T-cell (primary cell): ENCODE measurements around the gene SAMD13. TPM values are rescaled to one million over a fixed set of nuclear protein-coding genes. Genes with fewer than 3 reads are reported as not detected.

Source experiments
- ATAC-seq, 4 experiments: fragments of 200-7000 bp in 3 of 4; fragments of 150-1000 bp in 1 of 4; cut with Tn5 transposase; replicated peaks in 1 of 4; 1 replicate in 3 of 4; 2 replicates in 1 of 4; pipeline ENCODE4 v1.10.0; 2021; ENCODE audit warnings: moderate library complexity in 3 of 4, mild to moderate bottlenecking in 2 of 4, moderate number of reproducible peaks in 1 of 4
- CTCF ChIA-PET, 2 donors: fragments of 300-600 bp; sonication (Branson Sonifier 250); formaldehyde crosslinking; loops; one replicate each; lab custom pipeline; 2022; ENCODE audit warnings: antibody characterized with exemption in 2 of 2; lab: Charles Lee
- POLR2A ChIA-PET, 2 donors: fragments of 300-600 bp; sonication (Branson Sonifier 250); formaldehyde crosslinking; loops; one replicate each; lab custom pipeline; 2022; ENCODE audit warnings: antibody characterized with exemption in 2 of 2; lab: Charles Lee
- DNase-seq, 35 experiments: peaks; one replicate each; pipeline versions ENCODE4 v3.0.0 to v3.0.0-alpha.2; 2013 to 2023
- H3K27ac ChIP-seq: one replicate; pipeline ENCODE4 v1.5.1; 2013; ENCODE audit warnings: low read length
- H3K27me3 ChIP-seq, 2 experiments: replicated peaks in 1 of 2; 1 replicate in 1 of 2; 2 replicates in 1 of 2; pipeline versions ENCODE4 v1.6.1 to v1.7.0; 2013; ENCODE audit warnings: low read length in 1 of 2, mixed read lengths in 1 of 2; ENCODE audit not compliant: control insufficient read depth in 2 of 2, insufficient read depth in 2 of 2; ENCODE audit errors: extremely low read depth in 1 of 2
- H3K36me3 ChIP-seq, 2 donors: 1 replicate in 1 of 2; 2 replicates in 1 of 2; pipeline versions ENCODE4 v1.6.1 to v1.7.0; 2013; ENCODE audit warnings: low read length in 1 of 2; ENCODE audit not compliant: control insufficient read depth in 2 of 2, insufficient read depth in 1 of 2; ENCODE audit errors: extremely low read depth in 1 of 2
- H3K4me1 ChIP-seq, 2 experiments: 1 replicate in 1 of 2; 2 replicates in 1 of 2; pipeline versions ENCODE4 v1.6.1 to v1.7.0; 2013; ENCODE audit warnings: low read length in 2 of 2, mixed read lengths in 1 of 2; ENCODE audit not compliant: insufficient read depth in 2 of 2, control insufficient read depth in 1 of 2; ENCODE audit errors: extremely low read depth in 1 of 2
- H3K4me3 ChIP-seq, 2 donors: 1 replicate in 1 of 2; 2 replicates in 1 of 2; pipeline versions ENCODE4 v1.5.1 to v1.7.0; 2013; ENCODE audit warnings: mild to moderate bottlenecking in 2 of 2, low read length in 1 of 2, moderate library complexity in 1 of 2; ENCODE audit not compliant: control insufficient read depth in 1 of 2; ENCODE audit errors: extremely low read depth in 1 of 2
- H3K9me3 ChIP-seq: 2 replicates; pipeline ENCODE4 v1.7.0; 2013
- H3K27ac Mint-ChIP-seq, 2 donors: one replicate each; pipeline ENCODE4 v1.8.0; 2020 to 2021; ENCODE audit warnings: mild to moderate bottlenecking in 2 of 2, mixed read lengths in 2 of 2
- H3K27me3 Mint-ChIP-seq, 2 donors: one replicate each; pipeline ENCODE4 v1.8.0; 2021 to 2022; ENCODE audit warnings: mixed read lengths in 2 of 2
- H3K36me3 Mint-ChIP-seq: one replicate; pipeline ENCODE4 v1.8.0; 2021; ENCODE audit warnings: mixed read lengths
- H3K4me1 Mint-ChIP-seq, 3 donors: one replicate each; pipeline ENCODE4 v1.8.0; 2020 to 2022; ENCODE audit warnings: mixed read lengths in 3 of 3, mild to moderate bottlenecking in 1 of 3
- H3K4me3 Mint-ChIP-seq, 3 donors: one replicate each; pipeline ENCODE4 v1.8.0; 2020 to 2022; ENCODE audit warnings: mild to moderate bottlenecking in 3 of 3, mixed read lengths in 3 of 3, moderate library complexity in 3 of 3
- H3K9me3 Mint-ChIP-seq, 3 donors: one replicate each; pipeline ENCODE4 v1.8.0; 2020 to 2022; ENCODE audit warnings: mixed read lengths in 3 of 3
- WGBS: methylation state at CpG from one replicate; pipeline ENCODE4 v1.1.5; 2013; ENCODE audit warnings: missing lambda C conversion rate; ENCODE audit not compliant: insufficient coverage; 5-methylcytosine and 5-hydroxymethylcytosine counted together
- total RNA-seq, 35 experiments: library from RNA in 6 of 35; stranded (reverse) in 6 of 35; fragments of 120-200 nt in 1 of 35; gene quantifications; one replicate each; pipeline versions ENCODE4 v1.2.1 to v1.2.4 and lab custom pipeline; 2013 to 2026

SAMD13 gene
- total RNA-seq, 5 donors from 2014 or later (not counting 1 experiment from before 2014, with no cell fraction given), result 0.30 TPM; not detected in 4

GRCh38 chr1:84366786-84367185, 65.3 kb downstream of the SAMD13 start:
- H3K27ac Mint-ChIP-seq, result no peak overlapping the region
- no peak for ATAC-seq
- H3K36me3 Mint-ChIP-seq, result no peaks in the 10 kb centered on the region
- Histone ChIP-seq H3K9me3 (no peaks in the 10 kb centered on the region), H3K27me3 (no peaks in the 10 kb centered on the region), H3K27ac (no peak overlapping the region), H3K36me3 (no peaks in the 10 kb centered on the region), H3K4me3 (no peak overlapping the region), H3K4me1 (no peaks in the 10 kb centered on the region)
- no peak for DNase-seq
- peaks cover 0 to 8% (median 0%) of the 10 kb centered on the region in 3 donors for H3K9me3 Mint-ChIP-seq
- peaks cover 7 to 10% (median 9%) of the 10 kb centered on the region in 3 donors for H3K4me1 Mint-ChIP-seq
- POLR2A ChIA-PET, result no interaction called here
- CTCF ChIA-PET, result interaction anchor here in 1 of 2 donors (0.7 kb wide), 1 partner anchor 410 kb away, joined by 9 read pairs; no protein-coding TSS in a partner anchor
- WGBS, result no CpG with 5 or more reads among the region's 2 CpGs
- no peaks in the 10 kb centered on the region for H3K27me3 Mint-ChIP-seq
- no peak overlapping the region for H3K4me3 Mint-ChIP-seq

GRCh38 chr1:84367219-84367618, 65.7 kb downstream of the SAMD13 start:
- WGBS, result no CpG with 5 or more reads among the region's 1 CpG
- Histone ChIP-seq H3K36me3 (no peaks in the 10 kb centered on the region), H3K4me1 (no peaks in the 10 kb centered on the region), H3K9me3 (no peaks in the 10 kb centered on the region), H3K27me3 (no peaks in the 10 kb centered on the region), H3K27ac (no peak overlapping the region), H3K4me3 (no peak overlapping the region)
- DNase-seq, result no peak
- Mint-ChIP-seq H3K9me3 (peaks cover 0 to 8% (median 0%) of the 10 kb centered on the region in 3 donors), H3K4me3 (no peak overlapping the region), H3K27me3 (no peaks in the 10 kb centered on the region), H3K36me3 (no peaks in the 10 kb centered on the region), H3K27ac (no peak overlapping the region), H3K4me1 (peaks cover 7 to 10% (median 9%) of the 10 kb centered on the region in 3 donors)
- no peak for ATAC-seq
- POLR2A ChIA-PET, result no interaction called here
- CTCF ChIA-PET, result interaction anchor here in 1 of 2 donors (0.7 kb wide), 1 partner anchor 409 kb away, joined by 9 read pairs; no protein-coding TSS in a partner anchor

- ATAC-seq (no peak), DNase-seq (no peak)
- 85% methylated on average over 5 of the region's 5 CpGs for WGBS
- H3K27me3 ChIP-seq, result no peaks in the 10 kb centered on the region
- POLR2A ChIA-PET, result no interaction called here
- H3K4me1 ChIP-seq, result no peaks in the 10 kb centered on the region
- H3K27ac Mint-ChIP-seq, result no peak overlapping the region
- peaks cover 0 to 8% (median 0%) of the 10 kb centered on the region in 3 donors for H3K9me3 Mint-ChIP-seq
- no peak overlapping the region for H3K4me3 Mint-ChIP-seq
- no peaks in the 10 kb centered on the region for H3K36me3 ChIP-seq
- no peaks in the 10 kb centered on the region for H3K36me3 Mint-ChIP-seq
- H3K4me3 ChIP-seq, result no peak overlapping the region
- H3K4me1 Mint-ChIP-seq, result peaks cover 0 to 5% (median under 1%) of the 10 kb centered on the region in 3 donors
- no peak overlapping the region for H3K27ac ChIP-seq
- no peaks in the 10 kb centered on the region for H3K9me3 ChIP-seq
- H3K27me3 Mint-ChIP-seq, result no peaks in the 10 kb centered on the region
- CTCF ChIA-PET, result no interaction called here
Observed at GRCh38 chr1:84368441-84368840, 66.9 kb downstream of the SAMD13 start.

- Histone ChIP-seq H3K27me3 (no peaks in the 10 kb centered on the region), H3K36me3 (no peaks in the 10 kb centered on the region), H3K4me3 (no peak overlapping the region), H3K4me1 (no peaks in the 10 kb centered on the region), H3K9me3 (no peaks in the 10 kb centered on the region), H3K27ac (no peak overlapping the region)
- POLR2A ChIA-PET, result no interaction called here
- no peak overlapping the region for H3K27ac Mint-ChIP-seq
- no peaks in the 10 kb centered on the region for H3K36me3 Mint-ChIP-seq
- H3K9me3 Mint-ChIP-seq, result peaks cover 0 to 8% (median 0%) of the 10 kb centered on the region in 3 donors
- H3K4me1 Mint-ChIP-seq, result peaks cover 0 to 5% (median 0%) of the 10 kb centered on the region in 3 donors
- no peak overlapping the region for H3K4me3 Mint-ChIP-seq
- ATAC-seq (no peak), DNase-seq (no peak)
- CTCF ChIA-PET, result no interaction called here
- H3K27me3 Mint-ChIP-seq, result no peaks in the 10 kb centered on the region
- no CpG with 5 or more reads among the region's 1 CpG for WGBS
Observed at GRCh38 chr1:84370266-84370665, 68.8 kb downstream of the SAMD13 start.

- ChIA-PET CTCF (no interaction called here), POLR2A (no interaction called here)
- Histone ChIP-seq H3K4me1 (no peaks in the 10 kb centered on the region), H3K9me3 (no peaks in the 10 kb centered on the region), H3K27me3 (no peaks in the 10 kb centered on the region), H3K27ac (no peak overlapping the region), H3K4me3 (no peak overlapping the region), H3K36me3 (no peaks in the 10 kb centered on the region)
- DNase-seq, result no peak
- Mint-ChIP-seq H3K27me3 (no peaks in the 10 kb centered on the region), H3K36me3 (no peaks in the 10 kb centered on the region), H3K9me3 (peaks cover 0 to 8% (median 0%) of the 10 kb centered on the region in 3 donors), H3K4me3 (no peak overlapping the region), H3K27ac (no peak overlapping the region), H3K4me1 (peaks cover 0 to under 1% (median 0%) of the 10 kb centered on the region in 3 donors)
- 92% methylated on average over 4 of the region's 4 CpGs for WGBS
- no peak for ATAC-seq
Observed at GRCh38 chr1:84370831-84371394, 69.4 kb downstream of the SAMD13 start.

GRCh38 chr1:84373436-84374141, 72.1 kb downstream of the SAMD13 start:
- WGBS, result 50% methylated on average over 2 of the region's 2 CpGs
- no peak for ATAC-seq
- H3K27me3 ChIP-seq, result no peaks in the 10 kb centered on the region
- CTCF ChIA-PET, result no interaction called here
- H3K4me3 ChIP-seq, result no peak overlapping the region
- no peak overlapping the region for H3K27ac Mint-ChIP-seq
- H3K4me3 Mint-ChIP-seq, result no peak overlapping the region
- H3K36me3 ChIP-seq, result no peaks in the 10 kb centered on the region
- no peak overlapping the region for H3K27ac ChIP-seq
- H3K36me3 Mint-ChIP-seq, result no peaks in the 10 kb centered on the region
- H3K4me1 Mint-ChIP-seq, result no peaks in the 10 kb centered on the region
- H3K9me3 ChIP-seq, result no peaks in the 10 kb centered on the region
- H3K27me3 Mint-ChIP-seq, result no peaks in the 10 kb centered on the region
- H3K9me3 Mint-ChIP-seq, result peaks cover 0 to 8% (median 0%) of the 10 kb centered on the region in 3 donors
- DNase-seq, result no peak
- POLR2A ChIA-PET, result no interaction called here
- no peaks in the 10 kb centered on the region for H3K4me1 ChIP-seq
